Measurements from ENCODE around the gene NT5DC4.
"Not testable (repeated sequence)": the region's sequence is repeated elsewhere in the genome, so short reads cannot be mapped to it uniquely, and the experiment has no call there.

The NT5DC4 gene

GRCh38 chr2:112701052-112701451 lies 19.8 kb upstream of the NT5DC4 start:
- DNase-seq: no peak

GRCh38 chr2:112703684-112704083 lies 17.1 kb upstream of the NT5DC4 start:
- no peak for DNase-seq

- no peak for DNase-seq
Measured at GRCh38 chr2:112705575-112705974, 15.2 kb upstream of the NT5DC4 start.

GRCh38 chr2:112706170-112706664 lies 14.6 kb upstream of the NT5DC4 start:
- DNase-seq: no peak

- not testable (repeated sequence) for DNase-seq
Measured at GRCh38 chr2:112706947-112707346, 13.9 kb upstream of the NT5DC4 start.

GRCh38 chr2:112708968-112709367 lies 11.9 kb upstream of the NT5DC4 start:
- no peak for DNase-seq

- DNase-seq: no peak
Measured at GRCh38 chr2:112709703-112710102, 11.1 kb upstream of the NT5DC4 start.

- no peak for DNase-seq
Measured at GRCh38 chr2:112710956-112711750, 9.7 kb upstream of the NT5DC4 start.

GRCh38 chr2:112712465-112712864 lies 8.4 kb upstream of the NT5DC4 start:
- DNase-seq: no peak

GRCh38 chr2:112712903-112713584 lies 7.8 kb upstream of the NT5DC4 start:
- DNase-seq: peak; percentile 45 to 49

- DNase-seq: no peak
Measured at GRCh38 chr2:112713585-112713925, 7.3 kb upstream of the NT5DC4 start.

- no peak for DNase-seq
Measured at GRCh38 chr2:112713926-112714325, 6.9 kb upstream of the NT5DC4 start.

GRCh38 chr2:112714331-112714730 lies 6.5 kb upstream of the NT5DC4 start:
- no peak for DNase-seq

- no peak for DNase-seq
Measured at GRCh38 chr2:112714836-112715631, 5.8 kb upstream of the NT5DC4 start.

- DNase-seq: not testable (repeated sequence)
Measured at GRCh38 chr2:112716094-112716493, 4.7 kb upstream of the NT5DC4 start.

GRCh38 chr2:112716826-112717352 lies 3.9 kb upstream of the NT5DC4 start:
- not testable (repeated sequence) for DNase-seq

- DNase-seq: no peak
Measured at GRCh38 chr2:112718863-112719370, 1.9 kb upstream of the NT5DC4 start.

- no peak for DNase-seq
Measured at GRCh38 chr2:112721819-112722522, 1.2 kb downstream of the NT5DC4 start.

GRCh38 chr2:112722816-112723546 lies 2.2 kb downstream of the NT5DC4 start:
- no peak for DNase-seq

- no peak for DNase-seq
Measured at GRCh38 chr2:112723547-112723940, 2.7 kb downstream of the NT5DC4 start.

- no peak for DNase-seq
Measured at GRCh38 chr2:112723995-112724394, 3.2 kb downstream of the NT5DC4 start.

All from activated CD4-positive, alpha-beta T cell treated with anti-CD3 and anti-CD28 coated beads for 4 hours (primary cell).